SU-DHL-6 (cell line): ENCODE results near the gene CHCHD2.

Source experiments
- EZH2phosphoT487 ChIP-seq: fragments of 200-600 bp; sonication (generic), shearing (Covaris generic); conservative IDR thresholded peaks from 2 replicates; pipeline ENCODE4 v1.6.1; 2018; ENCODE audit warnings: mild to moderate bottlenecking, antibody characterized with exemption, low read length, moderate library complexity, mixed read lengths
- TF ChIP-seq, protein P1 (sequence below): fragments of 200-600 bp; sonication (generic); IDR thresholded peaks from one replicate; pipeline ENCODE4 v1.5.1; 2017; ENCODE audit warnings: antibody characterized with exemption, mild to moderate bottlenecking, low read length, moderate library complexity; ENCODE audit not compliant: insufficient read depth, poor library complexity, severe bottlenecking

DNA sequence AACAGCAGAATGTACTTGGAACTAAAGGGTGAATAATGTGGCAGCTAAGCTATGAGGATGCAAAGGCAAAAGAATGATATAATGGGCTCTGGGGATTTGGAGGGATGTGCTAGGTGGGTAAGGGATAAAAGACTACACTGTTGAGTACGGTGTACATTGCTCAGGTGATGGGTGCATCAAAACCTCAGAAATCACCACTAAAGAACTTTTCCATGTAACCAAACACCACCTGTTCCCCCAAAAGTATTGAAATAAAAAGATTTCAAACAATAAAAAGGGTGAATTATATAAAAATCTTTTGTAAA lies 1.6 kb upstream of the CHCHD2 start:
- TF ChIP-seq, protein P1, sequence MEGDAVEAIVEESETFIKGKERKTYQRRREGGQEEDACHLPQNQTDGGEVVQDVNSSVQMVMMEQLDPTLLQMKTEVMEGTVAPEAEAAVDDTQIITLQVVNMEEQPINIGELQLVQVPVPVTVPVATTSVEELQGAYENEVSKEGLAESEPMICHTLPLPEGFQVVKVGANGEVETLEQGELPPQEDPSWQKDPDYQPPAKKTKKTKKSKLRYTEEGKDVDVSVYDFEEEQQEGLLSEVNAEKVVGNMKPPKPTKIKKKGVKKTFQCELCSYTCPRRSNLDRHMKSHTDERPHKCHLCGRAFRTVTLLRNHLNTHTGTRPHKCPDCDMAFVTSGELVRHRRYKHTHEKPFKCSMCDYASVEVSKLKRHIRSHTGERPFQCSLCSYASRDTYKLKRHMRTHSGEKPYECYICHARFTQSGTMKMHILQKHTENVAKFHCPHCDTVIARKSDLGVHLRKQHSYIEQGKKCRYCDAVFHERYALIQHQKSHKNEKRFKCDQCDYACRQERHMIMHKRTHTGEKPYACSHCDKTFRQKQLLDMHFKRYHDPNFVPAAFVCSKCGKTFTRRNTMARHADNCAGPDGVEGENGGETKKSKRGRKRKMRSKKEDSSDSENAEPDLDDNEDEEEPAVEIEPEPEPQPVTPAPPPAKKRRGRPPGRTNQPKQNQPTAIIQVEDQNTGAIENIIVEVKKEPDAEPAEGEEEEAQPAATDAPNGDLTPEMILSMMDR, result no peak
- no peak for TF ChIP-seq EZH2phosphoT487
